Posterior cingulate gyrus (tissue), 11 donors: ENCODE data around the gene TK2.

Experiments used
- DNase-seq, 10 donors: peaks; one replicate each; pipeline versions ENCODE4 v3.0.0 to v3.0.0-alpha.2; 2020 to 2021; ENCODE audit warnings: mixed read lengths in 3 of 10
- intact Hi-C: fragments of 100-400 bp; cut with DNase I; formaldehyde crosslinking; loops from one replicate; pipeline ENCODE4 v1.15.1; 2023

TK2 gene

GRCh38 chr16:66522816-66523590 lies 26.9 kb downstream of the TK2 start:
- peak in 2 of 10 donors; percentile 17 to 20 for DNase-seq
- intact Hi-C loops = no loop called here

GRCh38 chr16:66521951-66522771 lies 27.8 kb downstream of the TK2 start:
- DNase-seq = peak in 2 of 10 donors; percentile 80 to 83
- intact Hi-C loops = no loop called here

- intact Hi-C loops = no loop called here
Observed at GRCh38 chr16:66521252-66521713, 28.6 kb downstream of the TK2 start.

GRCh38 chr16:66520406-66521170 lies 29.3 kb downstream of the TK2 start:
- DNase-seq = peak in 2 of 10 donors; percentile 83 to 88
- intact Hi-C loops = no loop called here

More at GRCh38 chr16:66521252-66521713, 28.6 kb downstream of the TK2 start:
- peak in 2 of 10 donors; percentile 52 to 58 for DNase-seq

- intact Hi-C loops = loop anchor here (10.0 kb wide), 1 partner anchor 85 kb away; the partner anchor contains the start of gene CMTM3
- DNase-seq = peak in 2 of 10 donors; percentile 49 to 66
Observed at GRCh38 chr16:66519482-66520373, 30.2 kb downstream of the TK2 start.

GRCh38 chr16:66517586-66518263 lies 32.2 kb downstream of the TK2 start:
- intact Hi-C loops = loop anchor here (2.0 to 10.0 kb wide), 2 partner anchors 31 to 87 kb away; partner anchors contain the start of gene CMTM3
- DNase-seq = peak in 2 of 10 donors; percentile 39 to 57

GRCh38 chr16:66516808-66517585 lies 32.9 kb downstream of the TK2 start:
- intact Hi-C loops = loop anchor here (2.0 to 10.0 kb wide), 2 partner anchors 32 to 88 kb away; partner anchors contain the start of gene CMTM3
- DNase-seq = peak; percentile 77 to 97 (median 91)

GRCh38 chr16:66516509-66516807 lies 33.5 kb downstream of the TK2 start:
- no peak for DNase-seq
- intact Hi-C loops = loop anchor here (2.0 to 10.0 kb wide), 2 partner anchors 32 to 88 kb away; partner anchors contain the start of gene CMTM3

- peak in 2 of 10 donors; percentile 74 to 81 for DNase-seq
- intact Hi-C loops = loop anchor here (2.0 to 10.0 kb wide), 2 partner anchors 33 to 89 kb away; partner anchors contain the start of gene CMTM3
Observed at GRCh38 chr16:66515596-66516508, 34.1 kb downstream of the TK2 start.

GRCh38 chr16:66514980-66515595 lies 34.8 kb downstream of the TK2 start:
- intact Hi-C loops = loop anchor here (10.0 kb wide), 1 partner anchor 90 kb away; the partner anchor contains the start of gene CMTM3
- peak in 1 of 10 donors; percentile 50 for DNase-seq

GRCh38 chr16:66514391-66514790 lies 35.5 kb downstream of the TK2 start:
- DNase-seq = peak in 2 of 10 donors; percentile 25 to 31
- intact Hi-C loops = loop anchor here (10.0 kb wide), 1 partner anchor 90 kb away; the partner anchor contains the start of gene CMTM3

GRCh38 chr16:66513111-66513723 lies 36.7 kb downstream of the TK2 start:
- DNase-seq = peak in 2 of 10 donors; percentile 11
- intact Hi-C loops = loop anchor here (10.0 kb wide), 1 partner anchor 92 kb away; the partner anchor contains the start of gene CMTM3

- intact Hi-C loops = loop anchor here (10.0 kb wide), 1 partner anchor 92 kb away; the partner anchor contains the start of gene CMTM3
- DNase-seq = peak in 2 of 10 donors; percentile 30 to 75
Observed at GRCh38 chr16:66512272-66513110, 37.4 kb downstream of the TK2 start.

GRCh38 chr16:66511602-66512271 lies 38.2 kb downstream of the TK2 start:
- peak in 2 of 10 donors; percentile 50 to 74 for DNase-seq
- intact Hi-C loops = loop anchor here (10.0 kb wide), 1 partner anchor 93 kb away; the partner anchor contains the start of gene CMTM3
